ENCODE data around the gene PRRG1.
"Not testable (repeated sequence)": the region's sequence is repeated elsewhere in the genome, so short reads cannot be mapped to it uniquely, and the experiment has no call there.

The PRRG1 gene

DNA sequence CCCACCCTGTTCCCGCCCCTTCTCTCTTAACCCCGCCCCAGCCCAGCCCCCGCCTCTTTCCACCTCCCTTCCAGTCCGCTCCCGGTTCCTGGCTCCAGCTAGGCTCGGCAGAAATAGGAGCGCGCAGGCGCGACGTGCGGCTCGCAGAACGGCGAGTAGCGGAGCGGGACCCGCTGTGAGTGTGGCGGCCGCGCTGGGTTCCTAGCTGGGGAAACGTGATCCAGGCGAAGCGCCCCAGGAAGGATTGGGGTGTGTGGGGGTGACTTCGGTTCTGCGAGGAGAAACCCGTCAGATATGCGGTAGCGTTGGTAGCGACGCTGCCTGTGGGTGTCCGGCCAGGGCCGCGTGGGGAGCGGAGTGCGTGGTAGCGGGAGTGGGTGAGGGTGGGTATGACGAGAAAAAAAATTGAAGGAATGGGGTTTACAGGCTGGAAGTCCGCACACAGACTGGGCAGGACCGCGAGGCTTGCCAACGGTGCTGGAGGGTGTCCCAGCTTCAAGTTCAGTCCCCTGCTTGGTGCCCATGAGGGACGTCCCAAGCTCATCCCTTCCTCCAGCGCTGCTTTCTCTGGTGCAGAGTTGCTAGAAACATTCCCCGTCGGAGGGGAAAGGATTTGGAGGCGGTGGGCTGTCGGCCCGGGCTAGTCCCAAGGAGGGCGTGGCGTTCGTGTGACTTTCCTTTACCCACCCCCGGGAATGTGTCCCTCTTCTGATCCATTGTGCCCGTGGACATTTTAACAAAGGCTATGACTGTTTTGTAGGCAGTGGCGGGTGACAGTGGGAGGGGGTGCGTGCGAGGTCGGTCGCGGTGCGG lies at the start of gene PRRG1:
TSS of gene PRRG1 (plus strand) at position 144 of the 813 bp plus-strand sequence. CDS start 56,886 bp downstream, outside the sequence.
- no peak for DNase-seq

DNA sequence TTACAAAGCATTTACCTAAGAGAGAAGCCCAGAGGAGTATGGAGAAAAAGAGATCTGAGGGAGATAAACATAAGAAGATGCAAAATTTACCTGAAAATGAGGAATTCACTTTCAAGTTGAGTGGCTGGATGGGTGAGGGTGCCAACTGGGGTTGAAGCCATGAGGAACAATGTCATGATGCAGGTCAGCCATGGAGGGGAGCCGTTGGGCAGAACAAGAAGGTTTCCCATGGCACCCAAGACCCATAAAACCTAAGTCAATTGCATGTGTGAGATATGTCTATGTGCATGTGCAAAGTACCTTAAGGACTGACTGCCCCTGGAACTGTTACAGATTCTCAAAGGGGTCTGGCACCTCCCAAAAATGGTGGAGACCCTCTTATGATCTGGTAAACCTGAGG lies 46.6 kb upstream of the PRRG1 start:
- no peak for DNase-seq

DNA sequence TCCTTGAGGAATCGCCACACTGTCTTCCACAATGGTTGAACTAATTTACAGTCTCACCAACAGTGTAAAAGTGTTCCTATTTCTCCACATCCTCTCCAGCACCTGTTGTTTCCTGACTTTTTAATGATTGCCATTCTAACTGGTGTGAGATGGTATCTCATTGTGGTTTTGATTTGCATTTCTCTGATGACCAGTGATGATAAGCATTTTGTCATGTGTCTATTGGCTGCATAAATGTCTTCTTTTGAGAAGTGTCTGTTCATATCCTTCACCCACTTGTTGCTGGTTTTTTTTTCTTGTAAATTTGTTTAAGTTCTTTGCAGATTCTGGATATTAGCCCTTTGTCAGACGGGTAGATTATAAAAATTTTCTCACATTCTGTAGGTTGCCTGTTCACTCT lies 43.9 kb upstream of the PRRG1 start:
- DNase-seq = not testable (repeated sequence)

DNA sequence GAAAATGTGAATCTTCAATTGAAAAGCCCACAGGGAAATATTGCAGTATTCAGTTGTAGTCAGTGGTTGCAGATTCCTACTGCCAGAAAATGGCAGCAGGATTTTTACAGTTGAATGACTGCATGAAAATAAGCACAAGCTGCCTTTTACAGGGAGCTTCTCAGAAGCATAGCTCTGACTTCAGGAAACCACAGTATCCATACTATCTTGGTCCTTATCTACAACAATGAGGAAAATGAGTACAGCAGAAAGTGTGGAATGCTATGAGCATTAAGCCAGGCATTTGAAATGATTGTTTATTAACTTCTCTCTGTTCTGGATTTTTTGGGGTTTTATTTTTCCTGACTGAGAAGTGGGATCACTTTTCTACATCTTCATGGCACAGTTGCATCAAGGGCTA lies 34.6 kb upstream of the PRRG1 start:
- DNase-seq = no peak

DNA sequence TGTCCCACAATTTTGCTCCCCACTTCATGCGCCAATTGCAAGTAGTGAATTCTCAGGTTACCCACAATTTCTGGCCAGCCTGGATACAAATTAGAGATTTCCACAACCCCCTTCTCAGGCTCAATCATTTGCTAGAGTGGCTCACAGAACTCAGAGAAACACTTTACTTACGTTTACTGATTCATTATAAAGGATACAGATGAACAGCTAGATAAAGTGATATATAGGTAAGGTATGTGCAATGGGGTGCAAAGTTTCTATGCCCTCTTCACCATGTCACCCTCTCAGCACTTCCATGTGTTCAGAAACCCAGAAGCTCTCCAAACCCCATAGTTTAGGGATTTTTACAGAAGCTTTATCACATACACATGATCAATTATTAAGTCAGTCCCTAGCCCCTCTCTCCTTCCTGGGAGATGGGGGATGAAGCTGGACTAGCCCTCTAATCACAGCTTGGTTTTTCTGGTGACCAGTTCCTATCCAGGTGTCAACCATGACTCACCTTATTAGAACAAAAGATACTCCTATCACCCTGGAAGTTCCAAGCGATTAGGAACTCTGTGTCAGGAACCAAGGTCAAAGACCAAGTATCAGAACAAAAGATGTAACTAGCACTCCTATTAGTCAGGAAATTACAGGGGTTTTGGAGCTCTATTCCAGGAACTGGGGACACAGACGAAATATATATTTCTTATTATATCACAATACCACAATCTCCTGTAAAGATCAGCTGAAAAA lies 33.5 kb upstream of the PRRG1 start:
- DNase-seq = no peak

- DNase-seq = no peak
Measured at GRCh38 chrX:37320541-37321203, 28.5 kb upstream of the PRRG1 start.

DNA sequence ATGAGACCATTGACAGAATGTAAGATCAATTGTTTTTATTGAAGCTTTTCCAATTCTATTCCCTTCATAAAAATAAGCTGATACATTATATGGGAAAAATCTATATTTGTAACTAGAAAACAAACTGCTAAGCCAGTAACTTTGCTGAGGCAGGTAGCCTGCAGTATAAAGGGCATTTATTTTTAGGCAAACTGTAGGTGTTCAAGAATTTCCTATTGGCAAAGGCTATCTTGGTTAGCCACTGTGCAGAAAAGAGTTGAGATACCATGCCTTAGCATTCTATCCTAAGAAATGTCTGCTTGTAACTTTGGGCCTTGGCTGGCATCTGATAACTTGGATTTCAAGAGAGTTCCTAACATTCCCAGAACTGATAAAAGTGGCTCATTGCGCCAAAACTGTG lies 18.5 kb upstream of the PRRG1 start:
- DNase-seq = no peak

DNA sequence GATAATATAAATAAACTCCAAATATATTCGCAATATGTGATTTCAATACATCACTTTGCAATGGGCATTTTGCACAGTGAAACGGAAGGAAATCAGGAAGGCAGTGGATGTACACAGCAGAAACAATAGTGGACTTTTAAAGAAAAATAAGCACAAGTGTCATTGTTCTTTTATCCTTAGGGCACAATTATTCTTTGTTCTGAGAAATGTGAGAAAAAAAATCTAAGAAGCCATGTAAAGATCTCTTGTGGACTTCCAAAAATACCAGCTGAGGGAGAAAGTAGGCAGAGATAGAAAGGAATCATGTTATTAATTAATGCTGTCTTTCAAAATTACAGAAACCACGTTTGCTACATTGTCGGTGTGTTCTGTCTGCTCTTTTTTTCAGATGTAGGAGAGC lies 17.6 kb upstream of the PRRG1 start:
- DNase-seq = no peak

GRCh38 chrX:37332055-37332454 lies 17.1 kb upstream of the PRRG1 start:
- no peak for DNase-seq

- DNase-seq = no peak
Measured at GRCh38 chrX:37332987-37333658, 16.0 kb upstream of the PRRG1 start.

DNA sequence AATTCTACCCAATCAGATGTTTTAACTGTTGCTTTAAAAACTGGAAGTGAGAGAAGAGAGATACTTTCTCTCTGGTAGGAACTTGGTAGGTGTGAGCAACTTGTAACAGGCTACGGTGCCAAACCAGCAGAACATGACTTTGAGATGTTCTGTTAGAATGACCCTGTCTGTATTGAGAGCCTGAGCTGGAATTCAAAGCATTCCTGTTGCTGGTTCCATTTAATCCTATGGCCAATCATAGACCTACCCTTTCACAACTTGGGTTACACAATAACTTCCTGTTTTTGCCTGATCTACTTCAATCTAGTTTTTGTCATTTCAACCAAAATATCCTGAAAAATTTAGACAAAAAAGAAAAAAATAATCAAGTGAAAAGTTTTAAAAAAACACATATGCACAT lies 1.7 kb upstream of the PRRG1 start:
- no peak for DNase-seq

- DNase-seq = no peak
Measured at GRCh38 chrX:37348231-37348970, 763 bp upstream of the PRRG1 start.

- no peak for DNase-seq
Measured at GRCh38 chrX:37348971-37349220, 268 bp upstream of the PRRG1 start.

- DNase-seq = no peak
Measured at GRCh38 chrX:37350034-37350365, 836 bp downstream of the PRRG1 start.

DNA sequence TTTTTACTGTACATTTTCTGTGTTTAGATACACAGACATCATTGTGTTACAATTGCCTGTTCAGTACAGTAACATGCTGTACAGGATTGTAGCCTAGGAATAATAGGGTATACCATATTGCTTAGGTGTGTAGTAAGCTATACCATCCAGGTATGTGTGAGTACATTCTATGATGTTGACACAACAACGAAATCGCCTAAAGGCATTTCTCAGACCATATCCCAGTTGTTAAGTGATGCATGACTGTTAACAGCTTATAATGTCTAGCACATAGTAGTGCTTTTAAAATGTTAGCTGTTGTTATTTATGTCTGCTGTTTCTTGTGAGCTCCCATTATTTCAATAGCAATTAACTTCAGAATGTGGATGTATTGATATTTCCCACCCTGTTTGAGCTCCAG lies 4.5 kb downstream of the PRRG1 start:
- DNase-seq = no peak

DNA sequence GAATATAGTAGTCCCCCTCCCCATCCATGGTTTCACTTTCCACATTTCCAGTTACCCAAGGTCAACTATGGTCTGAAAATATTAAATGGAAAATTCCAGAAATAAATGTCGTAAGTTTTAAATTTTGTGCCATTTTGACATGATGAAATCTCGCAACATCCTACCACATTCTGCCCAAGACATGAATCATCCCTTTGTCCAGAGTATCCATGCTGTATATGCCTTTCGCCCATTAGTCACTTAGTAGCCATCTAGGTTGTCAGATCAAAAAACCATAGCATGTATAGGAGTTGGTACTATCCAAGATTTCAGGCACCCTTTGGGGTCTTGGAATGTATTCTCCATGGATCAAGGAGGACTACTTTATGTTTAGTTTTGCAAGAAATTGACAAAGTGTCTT lies 8.3 kb downstream of the PRRG1 start:
- DNase-seq = no peak

- DNase-seq = no peak
Measured at GRCh38 chrX:37361596-37361995, 12.4 kb downstream of the PRRG1 start.

GRCh38 chrX:37364666-37365065 lies 15.5 kb downstream of the PRRG1 start:
- DNase-seq = no peak

DNA sequence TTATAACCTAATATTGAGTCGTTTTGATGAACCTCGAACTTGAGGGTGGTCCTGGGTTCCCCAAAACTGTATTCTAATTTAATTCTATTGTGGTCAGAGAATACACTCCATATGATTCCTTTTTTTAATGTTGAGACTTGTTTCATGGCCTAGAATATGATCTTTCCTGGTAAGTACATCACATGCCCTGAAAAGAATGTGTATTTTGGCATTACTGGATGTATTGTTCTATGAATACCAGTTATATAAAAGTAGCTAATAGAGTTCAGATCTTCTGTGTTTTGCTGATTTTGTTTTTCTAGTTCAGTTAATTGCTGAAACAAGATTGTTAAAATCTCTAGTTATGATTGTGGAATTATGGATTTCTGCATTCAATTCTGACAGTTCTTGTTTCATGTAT lies 18.8 kb downstream of the PRRG1 start:
- DNase-seq = no peak

DNA sequence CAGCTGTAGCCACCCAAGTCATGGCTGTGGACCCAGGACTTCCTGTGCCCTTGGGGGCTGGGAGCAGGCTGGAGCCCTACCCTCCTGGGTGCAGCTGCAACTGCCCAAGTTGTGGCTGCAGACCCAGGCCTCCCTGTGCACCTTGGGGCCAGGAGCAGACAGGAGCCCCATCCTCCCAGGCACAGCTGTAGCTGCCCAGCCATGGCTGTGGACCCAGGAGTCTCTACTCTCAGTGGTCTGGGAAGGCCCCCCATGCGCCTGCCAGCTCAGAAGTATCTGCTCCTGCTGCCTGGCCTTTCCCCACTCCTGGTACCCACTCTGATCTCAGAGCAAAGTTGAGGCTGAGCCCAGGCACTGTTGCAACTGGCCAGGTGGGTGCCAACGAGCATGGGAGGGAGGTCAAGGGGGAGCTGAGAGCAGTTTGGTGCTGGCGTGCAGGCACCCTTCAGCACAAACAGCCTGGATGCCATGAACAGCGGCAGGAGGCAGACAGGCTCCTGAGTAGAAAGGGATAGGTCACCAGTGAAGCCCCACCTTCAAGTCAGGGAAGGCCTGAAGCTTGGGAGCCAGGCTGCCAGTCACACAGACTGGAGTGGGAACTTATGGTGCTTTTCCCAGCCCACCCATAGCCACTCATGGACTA lies 21.5 kb downstream of the PRRG1 start:
- DNase-seq = no peak

- no peak for DNase-seq
Measured at GRCh38 chrX:37371578-37371991, 22.4 kb downstream of the PRRG1 start.

- DNase-seq = no peak
Measured at GRCh38 chrX:37378404-37378803, 29.2 kb downstream of the PRRG1 start.

DNA sequence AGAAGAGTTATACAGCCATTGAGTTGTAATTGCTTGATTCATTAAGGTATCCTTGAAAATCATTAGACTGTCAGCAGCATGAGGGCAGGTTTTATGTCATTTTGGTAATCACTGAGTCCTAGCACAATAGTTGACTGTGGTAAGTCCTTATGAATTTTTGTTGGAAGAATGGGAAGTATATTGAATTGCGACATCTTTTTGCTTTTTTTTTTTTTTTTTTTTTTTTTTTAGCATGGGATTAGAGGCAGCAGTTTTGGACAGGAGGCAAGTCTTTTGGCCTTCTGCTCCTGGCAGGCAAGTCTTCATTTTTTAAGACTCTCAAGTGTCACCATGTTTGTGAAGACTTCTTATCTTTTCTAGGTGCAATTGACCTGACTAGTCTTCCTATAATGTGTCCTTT lies 29.7 kb downstream of the PRRG1 start:
- no peak for DNase-seq

Data from stimulated activated CD4-positive, alpha-beta T cell treated with anti-CD3 and anti-CD28 coated beads, Interleukin-4, amount 100 ng/mL, for 24 hours (primary cell).